Glomerular visceral epithelial cell (primary cell): ENCODE data around the gene ORAI3.

Source experiments
- DNase-seq: peaks from one replicate; pipeline ENCODE4 v3.0.0-alpha.2; 2016; ENCODE audit errors: extremely low spot score

Gene ORAI3

GRCh38 chr16:30924076-30924912 lies 24.6 kb upstream of the ORAI3 start:
- DNase-seq, result no peak

- no peak for DNase-seq
These were observed 23.8 kb upstream of the ORAI3 start for GRCh38 chr16:30924913-30925631.

DNA sequence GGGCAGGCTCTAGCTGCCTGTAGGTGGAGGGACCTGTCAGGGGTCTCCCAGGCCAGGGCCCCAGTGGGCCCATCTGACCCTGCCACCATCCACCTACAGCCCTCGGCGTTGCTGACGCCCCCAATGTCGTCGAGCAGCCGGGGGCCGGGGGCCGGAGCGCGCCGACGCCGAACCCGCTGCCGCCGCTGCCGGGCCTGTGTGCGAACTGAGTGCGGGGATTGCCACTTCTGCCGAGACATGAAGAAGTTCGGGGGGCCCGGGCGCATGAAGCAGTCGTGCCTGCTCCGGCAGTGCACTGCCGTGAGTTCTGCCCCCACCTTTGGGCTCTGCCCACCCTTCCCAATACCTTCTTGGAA lies 23.3 kb upstream of the ORAI3 start:
- no peak for DNase-seq

GRCh38 chr16:30925995-30926811 lies 22.7 kb upstream of the ORAI3 start:
- DNase-seq, result no peak

GRCh38 chr16:30926937-30927788 lies 21.7 kb upstream of the ORAI3 start:
- no peak for DNase-seq

- DNase-seq, result peak; percentile 19
These were observed 21.0 kb upstream of the ORAI3 start for GRCh38 chr16:30927789-30928378.

DNA sequence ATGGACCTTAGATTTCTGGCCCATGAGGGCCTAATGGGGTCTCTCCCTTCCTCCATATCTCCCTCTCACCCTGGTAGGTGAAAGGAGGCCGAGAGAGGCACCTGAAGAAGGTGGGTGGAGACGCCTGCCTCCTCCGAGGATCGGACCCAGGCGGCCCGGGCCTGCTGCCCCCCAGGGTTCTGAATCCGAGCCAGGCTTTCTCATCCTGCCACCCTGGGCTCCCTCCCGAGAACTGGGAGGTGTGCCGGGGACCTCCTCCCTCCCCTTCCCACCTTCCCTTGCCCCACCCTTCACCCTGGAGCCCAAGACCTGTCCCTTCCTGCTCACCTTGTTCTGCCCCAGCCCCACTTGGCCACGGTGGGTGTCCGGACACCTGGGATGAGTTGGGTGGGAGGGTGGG lies 20.5 kb upstream of the ORAI3 start:
- no peak for DNase-seq

DNA sequence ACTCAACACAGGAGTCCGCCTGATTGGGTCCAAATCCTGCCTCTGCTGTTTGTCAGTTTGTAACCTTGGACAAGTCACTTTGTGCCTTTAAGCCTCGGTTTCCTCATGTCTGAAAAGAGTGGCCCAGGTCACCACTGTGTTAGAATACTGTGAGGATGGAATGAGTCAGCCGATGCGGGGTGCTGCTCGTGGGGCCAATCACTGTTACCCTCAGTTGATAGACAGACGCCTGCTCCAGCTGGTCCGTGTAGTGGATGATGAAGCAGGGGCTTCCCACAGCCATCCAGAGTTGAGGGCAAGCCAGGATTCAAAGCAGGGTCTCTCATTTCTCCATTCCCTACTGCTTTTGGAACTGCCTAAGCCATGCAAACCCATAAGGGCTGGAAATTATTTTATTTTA lies 19.7 kb upstream of the ORAI3 start:
- no peak for DNase-seq

DNA sequence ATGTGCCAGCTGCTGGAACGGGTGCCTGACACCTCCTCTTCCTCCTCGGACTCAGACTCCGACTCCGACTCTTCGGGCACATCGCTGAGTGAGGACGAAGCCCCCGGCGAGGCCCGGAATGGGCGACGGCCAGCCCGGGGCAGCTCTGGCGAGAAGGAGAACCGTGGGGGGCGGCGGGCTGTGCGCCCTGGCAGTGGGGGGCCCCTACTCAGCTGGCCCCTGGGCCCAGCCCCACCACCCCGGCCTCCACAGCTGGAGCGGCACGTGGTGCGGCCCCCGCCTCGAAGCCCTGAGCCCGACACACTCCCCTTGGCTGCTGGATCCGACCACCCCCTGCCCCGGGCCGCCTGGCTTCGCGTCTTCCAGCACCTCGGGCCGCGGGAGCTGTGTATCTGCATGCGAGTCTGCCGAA lies 18.7 kb upstream of the ORAI3 start:
- DNase-seq, result no peak

GRCh38 chr16:30931068-30931650 lies 17.7 kb upstream of the ORAI3 start:
- no peak for DNase-seq

DNA sequence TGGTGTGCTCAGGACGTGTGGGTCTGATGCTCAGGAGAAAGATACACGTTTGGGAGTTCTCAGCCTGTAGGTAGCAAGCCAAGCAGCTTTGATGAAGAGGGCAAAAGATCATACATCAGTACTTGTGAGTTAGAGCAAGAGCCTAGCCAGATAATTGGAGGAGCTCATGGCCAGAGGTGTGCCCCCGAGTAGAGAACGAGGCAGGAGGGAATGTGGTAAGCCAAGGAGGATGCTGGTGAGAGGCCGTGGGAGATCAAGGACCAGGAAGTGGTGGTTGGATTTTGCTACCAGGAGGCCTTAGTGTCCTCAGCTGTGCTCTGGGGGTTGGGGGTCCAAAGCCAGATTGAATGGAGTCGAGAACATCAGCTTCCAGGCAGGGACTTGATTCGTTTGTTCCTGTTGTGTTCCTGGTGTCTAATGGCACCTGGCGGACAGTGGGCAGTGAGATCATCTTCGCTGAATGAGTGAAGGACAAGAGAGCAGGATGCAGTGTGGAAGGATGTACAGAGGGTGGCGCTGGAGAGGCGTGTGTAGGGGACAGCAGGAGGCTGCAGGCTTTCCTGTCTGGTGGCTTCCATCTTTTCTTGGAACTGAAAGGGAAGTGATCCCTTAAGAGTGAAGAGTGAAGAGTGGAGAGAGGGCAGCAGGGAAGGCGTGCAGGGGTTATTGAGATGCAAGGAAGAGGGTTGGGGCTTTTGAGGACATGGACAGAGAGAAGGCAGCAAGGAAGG lies 13.9 kb upstream of the ORAI3 start:
- peak; percentile 31 for DNase-seq

DNA sequence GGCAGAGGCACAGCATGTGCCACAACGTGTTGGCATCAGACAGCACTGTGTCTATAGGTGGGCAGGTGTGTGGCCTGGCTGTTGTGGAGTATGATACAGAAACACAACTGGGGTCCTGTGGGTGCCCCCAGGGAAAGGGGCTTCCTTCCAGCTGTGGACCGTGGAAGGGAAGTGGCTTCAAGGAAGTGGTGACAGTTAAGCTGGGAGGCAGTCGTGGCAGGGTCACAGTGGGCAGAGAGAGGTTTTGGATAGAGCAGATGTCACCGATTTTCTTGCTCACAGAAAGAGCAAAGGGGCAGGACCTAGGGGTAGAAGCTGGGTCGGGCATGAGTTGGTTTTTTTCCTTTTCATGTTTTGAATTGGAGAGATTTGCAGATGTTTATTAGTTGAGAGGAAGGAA lies 11.2 kb upstream of the ORAI3 start:
- DNase-seq, result no peak

DNA sequence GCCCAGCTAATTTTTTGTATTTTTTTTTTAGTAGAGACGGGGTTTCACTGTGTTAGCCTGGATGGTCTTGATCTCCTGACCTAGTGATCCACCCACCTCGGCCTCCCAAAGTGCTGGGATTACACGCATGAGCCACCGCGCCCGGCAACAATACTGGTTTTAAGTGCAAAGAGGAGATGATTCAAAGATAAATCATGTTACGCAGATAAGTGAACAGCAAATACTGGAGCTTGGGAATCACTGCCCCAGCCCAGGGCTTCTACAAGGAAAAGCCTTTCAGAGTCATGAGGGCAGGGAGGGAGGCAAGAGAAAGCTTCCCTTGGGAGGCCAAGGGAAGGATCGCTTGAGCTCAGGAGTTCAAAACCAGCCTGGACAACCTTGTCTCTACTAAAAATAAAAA lies 9.3 kb upstream of the ORAI3 start:
- peak; percentile 43 for DNase-seq

- DNase-seq, result peak; percentile 79
These were observed 7.1 kb upstream of the ORAI3 start for GRCh38 chr16:30941600-30942425.

DNA sequence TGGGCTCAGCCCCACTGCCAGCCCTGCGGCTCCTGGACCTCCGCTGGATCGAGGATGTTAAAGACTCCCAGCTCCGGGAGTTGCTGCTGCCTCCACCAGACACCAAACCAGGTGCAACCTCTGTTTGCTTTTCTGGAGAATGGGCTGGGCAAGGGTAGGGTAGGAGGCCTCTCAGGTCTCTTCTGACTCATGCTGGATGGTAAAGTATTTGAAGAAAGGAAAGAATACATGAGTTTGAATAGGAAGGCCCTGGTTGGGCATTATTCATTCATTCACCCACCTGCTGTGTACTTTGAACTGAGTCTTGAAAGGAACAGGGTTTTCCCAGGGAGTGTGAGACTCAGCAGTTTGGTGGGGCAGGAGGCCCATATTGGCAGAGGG lies 6.5 kb upstream of the ORAI3 start:
- DNase-seq, result no peak

DNA sequence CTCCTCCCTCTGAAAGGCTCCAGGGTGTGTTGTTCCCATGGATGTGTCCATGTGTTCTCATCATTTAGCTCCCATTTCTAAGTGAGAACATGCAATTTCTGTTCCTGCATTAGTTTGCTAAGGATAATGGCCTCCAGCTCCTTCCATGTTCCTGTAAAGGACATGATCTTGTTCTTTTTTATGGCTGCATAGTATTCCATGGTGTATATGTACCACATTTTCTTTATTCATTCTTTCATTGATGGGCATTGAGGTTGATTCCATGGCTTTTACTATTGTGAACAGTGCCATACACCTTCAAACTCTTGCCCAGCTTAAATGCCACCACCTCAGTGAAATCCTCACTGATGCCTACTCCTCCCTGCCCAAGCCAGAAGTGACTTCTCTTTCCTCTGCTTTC lies 4.5 kb upstream of the ORAI3 start:
- no peak for DNase-seq

DNA sequence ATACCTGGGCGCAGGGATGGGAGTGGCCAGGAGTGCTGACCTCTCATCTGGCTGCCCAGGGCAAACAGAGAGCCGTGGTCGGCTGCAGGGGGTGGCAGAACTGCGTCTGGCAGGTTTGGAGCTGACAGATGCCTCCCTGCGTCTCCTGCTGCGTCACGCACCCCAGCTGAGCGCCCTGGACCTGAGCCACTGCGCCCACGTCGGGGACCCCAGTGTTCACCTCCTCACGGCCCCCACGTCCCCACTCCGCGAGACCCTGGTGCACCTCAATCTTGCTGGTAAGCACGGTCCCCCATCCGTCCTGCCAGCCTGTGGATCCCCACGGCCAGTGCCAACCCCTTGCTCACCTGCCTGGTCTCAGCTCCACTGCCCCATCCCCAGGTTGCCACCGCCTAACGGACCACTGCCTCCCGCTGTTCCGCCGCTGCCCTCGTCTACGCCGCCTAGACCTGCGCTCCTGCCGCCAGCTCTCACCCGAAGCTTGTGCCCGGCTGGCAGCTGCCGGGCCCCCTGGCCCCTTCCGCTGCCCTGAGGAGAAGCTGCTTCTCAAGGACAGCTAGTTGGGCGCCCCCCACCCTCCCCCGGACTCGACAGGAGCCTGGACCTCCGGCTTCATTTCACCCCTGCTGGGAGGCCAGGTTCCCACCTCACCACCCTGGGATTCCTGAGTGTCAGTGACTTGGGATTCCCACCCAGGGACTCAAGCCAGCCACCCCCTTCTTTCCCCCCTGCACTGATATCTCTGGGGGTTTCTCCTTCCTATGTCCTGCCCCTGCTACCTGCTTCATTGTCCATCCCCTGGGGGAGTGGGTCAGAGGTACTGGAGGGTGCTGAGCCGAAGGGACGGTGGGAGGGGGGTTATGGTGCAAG lies 2.0 kb upstream of the ORAI3 start:
- no peak for DNase-seq

GRCh38 chr16:30947541-30947858 lies 1.4 kb upstream of the ORAI3 start:
- no peak for DNase-seq
